ENCODE results near the gene WDFY4.

WDFY4 gene

GRCh38 chr10:48906841-48907240 is 222.2 kb downstream of the WDFY4 start:
- DNase-seq (ENCODE audit: low read depth, low spot score), result no peak

GRCh38 chr10:48907730-48908129 is 223.1 kb downstream of the WDFY4 start:
- no peak for DNase-seq (ENCODE audit: low read depth, low spot score)

GRCh38 chr10:48910548-48910947 is 225.9 kb downstream of the WDFY4 start:
- DNase-seq (ENCODE audit: low read depth, low spot score), result no peak

GRCh38 chr10:48913674-48914073 is 229.0 kb downstream of the WDFY4 start:
- DNase-seq (ENCODE audit: low read depth, low spot score), result no peak

- no peak for DNase-seq (ENCODE audit: low read depth, low spot score)
Observed at GRCh38 chr10:48923748-48924147, 239.1 kb downstream of the WDFY4 start.

GRCh38 chr10:48924988-48925387 is 240.3 kb downstream of the WDFY4 start:
- no peak for DNase-seq (ENCODE audit: low read depth, low spot score)

GRCh38 chr10:48926255-48926654 is 241.6 kb downstream of the WDFY4 start:
- no peak for DNase-seq (ENCODE audit: low read depth, low spot score)

- no peak for DNase-seq (ENCODE audit: low read depth, low spot score)
Observed at GRCh38 chr10:48926764-48927540, 242.3 kb downstream of the WDFY4 start.

- no peak for DNase-seq (ENCODE audit: low read depth, low spot score)
Observed at GRCh38 chr10:48929413-48929990, 244.8 kb downstream of the WDFY4 start.

GRCh38 chr10:48931188-48931587 is 246.5 kb downstream of the WDFY4 start:
- peak; percentile 17 for DNase-seq (ENCODE audit: low read depth, low spot score)

GRCh38 chr10:48932831-48933664 is 248.4 kb downstream of the WDFY4 start:
- no peak for DNase-seq (ENCODE audit: low read depth, low spot score)

- no peak for DNase-seq (ENCODE audit: low read depth, low spot score)
Observed at GRCh38 chr10:48934672-48935501, 250.2 kb downstream of the WDFY4 start.

GRCh38 chr10:48935577-48935976 is 250.9 kb downstream of the WDFY4 start:
- DNase-seq (ENCODE audit: low read depth, low spot score), result no peak

- no peak for DNase-seq (ENCODE audit: low read depth, low spot score)
Observed at GRCh38 chr10:48937796-48938195, 253.1 kb downstream of the WDFY4 start.

GRCh38 chr10:48938281-48938680 is 253.6 kb downstream of the WDFY4 start:
- DNase-seq (ENCODE audit: low read depth, low spot score), result no peak

- no peak for DNase-seq (ENCODE audit: low read depth, low spot score)
Observed at GRCh38 chr10:48938990-48939536, 254.4 kb downstream of the WDFY4 start.

- no peak for DNase-seq (ENCODE audit: low read depth, low spot score)
Observed at GRCh38 chr10:48939790-48940325, 255.2 kb downstream of the WDFY4 start, which contains the start of gene LRRC18. LRRC18 (minus strand) TSS chr10:48939840; CDS start chr10:48914155, 25,685 bp downstream.

- DNase-seq (ENCODE audit: low read depth, low spot score), result no peak
Observed at GRCh38 chr10:48940372-48940771, 255.7 kb downstream of the WDFY4 start.

- no peak for DNase-seq (ENCODE audit: low read depth, low spot score)
Observed at GRCh38 chr10:48940958-48941357, 256.3 kb downstream of the WDFY4 start.

GRCh38 chr10:48941427-48942075 is 256.9 kb downstream of the WDFY4 start:
- no peak for DNase-seq (ENCODE audit: low read depth, low spot score)

Measured in iPS DF 19.7 (cell line).